GM21367 (cell line): Measurements from ENCODE around the gene E2F4.
A peak's percentile ranks its signal among the peaks of the same experiment; 100 is the strongest.

ENCODE experiments used
- ATAC-seq: cut with Tn5 transposase; IDR thresholded peaks from one replicate; pipeline ENCODE4 v1.9.1; 2021; ENCODE audit not compliant: unreplicated experiment

E2F4 gene

GRCh38 chr16:67191995-67192681 lies at the start of gene E2F4:
Gene E2F4 (plus strand): TSS chr16:67192155. CDS start chr16:67192228, 73 bp downstream.
- ATAC-seq = peak; percentile 75

DNA sequence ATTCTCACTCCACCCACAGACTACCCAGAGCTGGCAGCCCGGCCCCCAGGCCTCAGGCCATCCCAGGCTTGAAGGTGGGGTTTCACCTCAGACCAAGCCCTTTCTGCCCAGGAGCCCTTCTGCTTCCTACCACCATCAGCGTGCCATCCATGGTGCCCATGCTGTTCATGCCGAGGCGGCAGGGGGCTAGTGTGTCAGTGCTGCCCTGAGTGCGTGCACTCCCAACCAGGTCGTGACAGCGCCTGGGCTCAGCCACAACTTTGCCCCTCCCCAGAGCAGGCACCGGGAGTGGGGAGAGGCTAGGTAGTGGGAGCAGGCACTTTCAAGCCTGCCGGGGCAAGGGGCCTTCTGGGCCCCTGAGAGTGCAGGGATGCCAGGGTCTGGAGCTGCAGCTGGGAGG lies 49.6 kb upstream of the E2F4 start:
- ATAC-seq = no peak

- no peak for ATAC-seq
Observed at GRCh38 chr16:67144943-67145342, 47.0 kb upstream of the E2F4 start.

GRCh38 chr16:67145746-67146145 lies 46.2 kb upstream of the E2F4 start:
- ATAC-seq = no peak

DNA sequence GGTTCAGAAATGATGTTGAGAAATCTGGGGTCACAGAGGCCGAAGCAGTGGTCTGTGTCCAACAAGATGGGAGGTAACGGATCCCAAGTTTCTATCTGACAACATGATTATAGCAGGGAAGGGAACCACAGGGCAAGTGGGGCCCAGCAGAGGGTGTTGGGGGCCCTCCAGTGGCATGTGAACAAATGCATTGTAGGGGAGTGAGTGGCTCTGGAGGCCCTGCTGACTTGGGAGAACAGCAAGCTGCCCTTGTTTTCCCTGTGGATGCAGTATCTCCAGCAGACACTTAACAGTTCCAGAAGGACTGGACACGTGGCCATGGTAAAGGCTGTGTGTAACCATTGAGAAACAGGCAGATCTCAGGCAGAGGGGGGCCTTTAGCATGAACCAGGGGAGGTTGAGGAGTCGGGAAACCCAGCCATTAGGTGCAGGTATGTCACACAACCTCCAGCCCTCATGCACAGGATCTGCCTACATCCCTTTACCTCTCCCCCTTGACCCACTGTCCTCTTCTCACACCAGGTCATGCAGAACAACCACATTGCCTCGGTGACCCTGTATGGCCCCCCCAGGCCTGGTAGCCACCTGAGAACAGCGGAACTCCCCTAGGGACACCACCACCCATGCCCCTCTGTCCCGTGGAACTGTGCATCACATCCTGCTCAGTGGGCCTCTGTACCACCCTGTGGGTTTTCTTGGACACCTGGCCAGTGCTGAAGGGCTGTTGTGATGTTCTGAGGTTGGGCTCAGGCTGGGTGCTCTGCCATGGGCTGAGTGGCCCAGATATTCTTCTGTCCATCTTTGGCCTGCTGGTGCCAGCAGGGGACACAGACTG lies 45.2 kb upstream of the E2F4 start:
- ATAC-seq = no peak

- ATAC-seq = no peak
Observed at GRCh38 chr16:67147437-67148140, 44.4 kb upstream of the E2F4 start.

DNA sequence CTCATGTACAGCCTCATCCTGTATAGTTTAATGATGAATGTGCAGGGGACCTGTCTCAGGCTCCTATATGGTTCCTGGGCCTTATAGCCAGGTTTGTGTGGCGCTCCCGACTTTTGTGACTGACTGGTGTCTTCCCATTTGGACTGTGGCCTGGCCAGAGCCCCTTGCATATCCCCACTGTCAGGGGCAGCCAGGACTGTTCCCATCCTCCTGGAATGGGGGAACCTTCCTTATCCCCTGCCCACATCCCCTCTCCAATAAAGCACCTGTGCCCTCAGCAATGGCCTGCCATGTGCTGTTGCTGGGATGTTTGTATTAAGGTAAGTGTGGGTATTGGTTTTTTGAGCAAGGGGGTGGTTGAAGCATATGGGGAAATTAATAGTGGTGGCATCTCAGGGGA lies 43.7 kb upstream of the E2F4 start:
- ATAC-seq = no peak

DNA sequence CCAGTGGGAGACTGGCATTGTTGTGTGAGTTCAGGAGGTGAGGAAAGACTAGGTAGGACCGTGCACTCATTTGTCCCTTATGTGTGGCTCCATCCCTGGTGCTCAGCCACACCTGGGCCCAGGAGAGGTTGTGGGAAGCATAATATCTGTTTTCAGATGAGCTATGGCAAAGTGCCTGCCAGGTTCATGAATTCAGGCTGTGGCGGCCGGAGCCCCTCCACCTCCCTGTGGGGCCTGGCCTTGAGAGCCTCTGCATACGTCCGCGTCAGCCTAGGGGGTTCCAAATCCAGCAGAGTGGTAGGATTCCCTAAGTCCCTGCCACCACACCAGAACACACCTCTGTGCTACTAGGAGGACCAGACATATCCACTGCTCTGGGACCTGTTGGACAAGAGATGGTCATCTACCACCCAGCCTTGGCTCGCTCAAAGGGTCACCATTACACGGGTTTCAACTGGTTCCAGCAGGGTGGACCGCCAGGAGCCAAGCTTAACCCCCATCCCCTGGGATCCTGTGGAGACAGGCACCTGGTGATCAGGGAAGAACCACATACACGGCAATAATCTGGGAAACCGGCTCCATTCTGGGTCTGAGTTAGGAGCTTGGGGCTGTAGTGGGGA lies 43.2 kb upstream of the E2F4 start:
- ATAC-seq = no peak

DNA sequence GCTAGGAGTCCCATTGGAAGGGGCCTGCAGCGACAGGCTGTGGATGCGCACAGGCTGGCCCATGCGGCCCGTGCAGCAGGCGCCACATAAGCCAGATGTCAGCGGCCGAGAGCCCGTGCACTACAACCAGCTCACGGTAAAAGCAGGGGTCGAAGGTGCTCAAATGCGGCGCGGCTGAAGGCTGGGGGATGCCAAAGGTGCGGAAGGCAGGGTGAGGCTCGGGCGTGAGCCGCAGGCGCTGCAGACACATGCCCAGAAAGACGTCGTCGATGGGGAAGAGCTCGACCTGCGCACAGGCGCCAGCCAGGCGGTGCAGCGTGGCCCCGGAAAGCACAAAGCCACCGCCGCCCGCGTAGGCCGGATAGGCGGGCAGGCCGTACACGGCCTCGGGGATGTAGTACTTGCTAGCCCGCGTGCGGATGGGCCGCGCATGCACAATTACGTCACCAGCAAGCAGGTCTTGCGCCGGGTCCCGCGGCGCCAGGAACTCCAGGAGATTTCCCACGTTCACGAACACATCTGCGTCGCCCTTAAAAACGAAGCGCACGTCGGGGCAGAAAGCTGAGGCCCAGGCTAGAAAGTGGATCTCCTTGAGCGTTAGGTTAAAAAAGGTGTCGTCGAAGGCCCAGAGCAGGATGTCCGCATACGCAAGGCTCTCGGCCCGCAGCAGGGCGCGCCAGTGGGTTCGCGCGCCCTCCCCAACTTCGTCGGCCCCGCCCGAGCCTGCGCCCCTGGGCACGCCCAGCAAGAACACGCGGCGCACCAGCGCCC lies 42.5 kb upstream of the E2F4 start:
- no peak for ATAC-seq

- peak; percentile 27 for ATAC-seq
Observed at GRCh38 chr16:67150047-67150832, 41.7 kb upstream of the E2F4 start.

DNA sequence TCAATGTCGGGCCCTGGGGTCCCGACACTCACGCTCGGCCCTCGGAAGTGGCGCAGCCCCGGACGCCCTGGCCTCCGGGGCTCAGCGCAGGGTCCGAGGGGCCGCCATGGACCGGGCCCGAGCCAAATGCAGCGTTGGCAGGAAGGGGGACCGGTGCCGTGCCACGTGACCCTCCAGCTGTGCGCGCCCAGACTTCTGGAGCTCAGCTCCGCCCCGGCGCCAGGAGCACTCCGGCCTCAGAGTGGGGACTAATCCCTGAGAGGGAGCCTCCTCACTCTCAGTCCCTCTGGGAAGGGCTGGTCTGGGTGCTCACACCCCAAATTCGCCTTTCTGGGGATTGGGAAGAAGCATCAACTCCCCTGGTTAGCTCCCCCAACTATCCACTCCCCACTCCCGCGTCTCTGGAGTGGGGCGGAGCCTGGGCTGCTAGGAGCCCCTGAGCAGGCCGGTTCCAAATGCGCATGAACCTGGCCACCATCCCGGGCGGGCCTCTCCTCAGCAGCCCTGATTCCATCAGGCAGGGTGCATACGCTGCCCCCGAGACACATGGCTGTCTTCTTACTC lies 41.0 kb upstream of the E2F4 start, which contains the start of gene B3GNT9:
TSS of gene B3GNT9 (minus strand) at position 166 of the 564 bp plus-strand sequence. CDS start 513 bp downstream, outside the sequence.
- peak; percentile 38 for ATAC-seq

- ATAC-seq = no peak
Observed at GRCh38 chr16:67151431-67152097, 40.4 kb upstream of the E2F4 start.

DNA sequence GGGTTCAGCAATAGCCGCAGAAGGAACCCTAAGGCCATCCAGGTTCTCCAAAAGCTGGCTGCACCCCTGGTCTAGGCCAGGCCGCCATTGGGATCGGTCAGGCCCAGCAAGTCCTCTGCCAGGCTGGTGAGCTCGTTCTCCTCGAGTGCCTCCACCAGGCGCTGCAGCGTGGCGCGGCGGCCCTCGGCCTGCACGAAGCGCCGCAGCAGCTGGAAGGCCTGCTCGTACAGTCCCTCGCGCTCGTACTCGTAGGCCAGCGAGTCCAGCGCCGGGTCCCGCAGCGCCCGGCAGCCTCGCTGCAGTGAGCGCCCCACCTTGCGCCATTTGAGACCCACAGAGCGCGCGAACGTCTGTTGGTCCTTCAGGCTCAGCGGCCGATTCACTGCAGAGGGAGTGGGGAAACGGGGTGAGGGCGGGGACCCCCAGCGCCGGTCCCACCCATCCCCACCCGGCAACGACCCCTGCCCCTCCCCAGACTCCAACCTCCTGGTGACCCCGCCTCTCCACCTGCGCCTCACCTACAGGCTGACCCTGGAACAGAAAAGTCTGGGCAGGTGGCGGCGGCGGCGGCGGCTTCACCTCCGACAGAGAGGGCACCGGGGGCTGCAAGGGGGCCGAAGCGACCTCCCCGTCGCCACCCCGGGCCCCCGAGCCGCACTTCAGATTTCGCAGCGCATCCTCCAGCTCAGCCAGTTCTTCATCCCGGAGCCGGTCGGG lies 37.2 kb upstream of the E2F4 start:
- ATAC-seq = no peak

- ATAC-seq = no peak
Observed at GRCh38 chr16:67155295-67156142, 36.4 kb upstream of the E2F4 start.

DNA sequence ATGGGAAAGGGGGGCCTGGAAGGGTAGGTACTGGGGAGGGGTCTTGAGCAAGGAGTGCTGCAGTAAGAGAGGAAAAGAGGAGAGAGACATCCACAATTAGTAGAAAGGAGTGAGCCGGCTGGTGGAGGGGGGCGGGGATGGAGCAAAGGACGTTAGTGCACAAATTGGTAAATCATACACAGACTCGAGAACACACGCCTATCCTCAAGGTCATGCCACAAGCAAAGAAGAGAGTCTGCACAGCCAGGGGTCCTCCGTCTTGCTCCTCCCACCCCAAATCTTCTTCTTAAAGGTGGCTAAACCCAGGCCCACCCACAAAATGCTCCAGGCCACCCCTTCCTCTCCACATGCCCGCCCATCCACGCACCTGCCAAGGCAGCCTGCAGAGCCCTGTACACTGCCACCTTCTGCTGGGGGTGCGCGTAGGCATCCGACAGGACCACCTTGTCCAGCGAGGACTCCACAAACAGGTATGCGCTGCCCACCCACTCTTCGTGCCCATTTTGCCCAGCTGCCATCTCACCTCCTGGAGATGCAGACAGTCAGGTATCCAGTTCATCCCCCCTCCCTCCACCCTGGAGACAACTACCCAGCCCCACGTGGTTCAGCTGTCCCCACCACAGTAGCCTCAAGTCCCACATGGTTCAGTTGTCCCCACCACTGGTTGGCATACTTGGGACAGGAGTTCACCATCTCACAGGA lies 35.7 kb upstream of the E2F4 start:
- no peak for ATAC-seq

DNA sequence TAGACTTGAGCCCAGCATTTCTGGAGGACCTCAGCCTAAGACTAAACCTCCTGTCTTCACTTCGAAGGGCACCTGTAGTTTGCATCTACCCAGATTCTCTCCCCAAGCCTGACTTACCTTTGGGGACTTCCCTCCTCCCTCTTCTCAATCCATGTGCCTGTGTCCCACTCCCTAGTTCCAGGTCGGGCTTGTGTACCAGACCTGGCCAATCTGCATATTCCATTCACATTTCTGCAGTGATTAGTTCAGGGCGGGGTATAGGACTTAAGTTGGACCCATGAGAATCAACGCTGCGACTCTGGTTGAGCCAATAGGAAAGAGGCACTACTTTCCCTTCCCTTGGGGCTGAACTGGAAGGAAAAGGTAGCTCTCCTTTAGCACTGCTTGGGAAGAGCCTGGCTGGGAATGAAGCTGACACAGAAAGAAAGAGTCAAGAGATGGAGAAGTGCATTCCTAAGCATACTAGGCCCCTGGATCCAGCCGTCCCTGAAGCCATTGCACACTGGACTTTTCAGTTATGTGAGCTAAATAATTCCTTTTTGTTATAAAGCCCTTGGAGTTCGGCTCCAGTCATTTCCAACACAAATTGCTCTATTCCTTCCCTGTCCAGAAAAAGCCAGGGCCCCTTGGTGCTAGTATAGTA lies 34.7 kb upstream of the E2F4 start:
- ATAC-seq = no peak
